Stimulated activated CD4-positive, alpha-beta T cell treated with anti-CD3 and anti-CD28 coated beads, TNF-alpha, amount 100 ng/mL, for 1 hour (primary cell): ENCODE measurements around the gene CR1.
"Not testable (repeated sequence)": the region's sequence is repeated elsewhere in the genome, so short reads cannot be mapped to it uniquely, and the experiment has no call there.

Source experiments
- DNase-seq, 3 donors: peaks; one replicate each; pipeline ENCODE4 v3.0.0-alpha.2; 2020; ENCODE audit warnings: low read depth in 3 of 3, low spot score in 1 of 3

CR1 gene

GRCh38 chr1:207503950-207504349, 8.0 kb downstream of the CR1 start:
- DNase-seq, result no peak

DNA sequence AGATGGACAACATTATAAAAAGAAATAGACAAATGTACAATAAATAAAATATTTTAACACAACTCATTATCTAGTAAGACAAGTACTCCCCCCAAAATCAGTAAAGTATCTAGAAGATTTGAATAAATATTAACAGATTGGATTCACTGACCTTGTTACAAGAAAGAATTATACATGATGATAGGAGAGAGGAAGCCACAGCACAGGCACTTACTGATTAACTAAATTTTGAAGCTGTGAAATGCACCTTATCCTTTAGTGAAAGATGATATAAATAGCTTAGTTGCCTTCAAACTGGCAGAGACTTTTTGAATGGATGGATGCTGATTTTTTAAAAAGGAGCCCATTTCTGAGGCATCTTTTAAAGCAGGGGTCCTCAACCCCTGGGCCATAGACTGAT, 8.5 kb downstream of the CR1 start:
- no peak for DNase-seq

GRCh38 chr1:207510444-207510843, 14.5 kb downstream of the CR1 start:
- DNase-seq, result no peak

GRCh38 chr1:207514890-207515289, 18.9 kb downstream of the CR1 start:
- no peak for DNase-seq

DNA sequence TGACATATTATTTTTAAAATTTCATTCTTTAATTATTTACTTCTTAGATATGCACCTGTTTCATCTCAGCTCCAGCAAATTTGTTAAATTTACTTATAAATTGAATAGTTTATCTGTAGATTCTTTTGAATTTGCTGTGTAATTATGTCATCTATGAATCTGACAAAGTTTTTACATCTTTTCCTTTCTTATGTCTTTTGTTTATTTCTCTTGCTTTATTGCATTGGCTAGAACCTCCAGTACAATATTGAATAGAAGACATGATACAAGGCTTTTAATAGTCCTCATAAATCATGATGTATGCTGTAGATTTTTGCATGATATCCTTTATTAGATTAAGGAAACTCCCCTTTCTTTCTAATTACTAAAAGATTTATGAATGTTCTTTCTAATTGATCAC, 20.8 kb downstream of the CR1 start:
- no peak for DNase-seq

- no peak for DNase-seq
Measured at GRCh38 chr1:207518608-207519236, 22.8 kb downstream of the CR1 start.

- no peak for DNase-seq
Measured at GRCh38 chr1:207519505-207520399, 23.8 kb downstream of the CR1 start.

DNA sequence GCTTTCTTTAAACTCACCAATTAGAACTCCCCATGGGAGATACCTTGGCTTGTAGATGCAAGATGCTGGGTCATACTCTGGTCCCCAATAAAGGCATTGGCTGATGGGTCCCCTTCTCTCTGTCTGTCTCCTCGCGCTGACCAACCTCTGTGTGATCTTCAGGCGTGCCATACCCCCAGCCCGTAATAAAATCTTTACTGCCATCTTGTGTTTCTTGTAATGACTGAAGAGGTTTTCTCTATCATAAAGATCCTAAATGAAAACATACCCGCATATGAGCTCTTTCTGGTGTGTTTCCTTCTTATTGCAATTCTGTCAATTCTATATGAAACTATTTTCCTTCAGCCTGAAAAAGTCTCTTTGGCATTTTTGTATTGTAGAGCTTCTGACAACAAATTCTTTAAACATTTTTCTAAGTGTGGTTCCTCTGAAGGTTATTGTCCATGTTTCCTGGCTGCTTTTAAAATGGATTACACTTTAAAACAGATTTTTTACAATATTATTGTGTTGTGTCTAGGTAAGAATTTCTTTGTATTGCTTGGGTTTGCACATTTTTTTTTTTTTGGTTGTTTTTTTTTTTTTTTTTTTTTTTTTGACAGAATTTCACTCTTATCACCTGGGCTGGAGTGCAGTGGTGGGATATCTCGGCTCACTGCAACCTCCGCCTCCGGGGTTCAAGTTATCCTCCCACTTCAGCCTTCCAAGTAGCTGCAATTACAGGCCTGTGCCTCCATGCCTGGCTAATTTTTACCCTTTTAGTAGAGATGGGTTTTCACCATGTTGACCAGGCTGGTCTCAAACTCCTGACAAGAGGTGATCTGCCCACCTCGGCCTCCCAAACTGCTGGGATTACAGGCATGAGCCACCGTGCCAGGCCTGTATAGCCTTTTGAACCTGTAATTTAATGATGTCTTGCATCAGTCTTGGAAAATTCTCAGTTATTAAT, 24.7 kb downstream of the CR1 start:
- DNase-seq, result not testable (repeated sequence)

DNA sequence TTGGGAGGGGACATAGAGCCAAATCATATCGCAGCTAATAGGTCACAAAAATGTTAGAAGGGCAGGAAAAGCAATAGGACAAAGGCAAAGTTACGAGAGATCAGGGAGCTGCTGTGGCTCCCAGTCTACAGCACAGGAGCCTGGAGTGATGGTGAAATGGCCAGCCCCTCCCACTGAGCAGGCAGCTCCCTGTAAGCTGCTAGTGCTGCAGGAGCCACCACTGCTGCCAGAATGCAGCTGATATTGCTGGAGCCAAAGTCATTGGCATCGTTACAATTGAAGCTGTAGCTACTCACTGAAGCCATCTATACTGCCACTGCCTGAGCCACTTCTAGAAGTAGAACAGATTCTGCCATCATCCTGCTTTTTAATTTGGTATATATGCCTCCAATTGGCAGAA, 29.3 kb downstream of the CR1 start:
- DNase-seq, result not testable (repeated sequence)

- DNase-seq, result not testable (repeated sequence)
Measured at GRCh38 chr1:207528401-207528800, 32.4 kb downstream of the CR1 start.

DNA sequence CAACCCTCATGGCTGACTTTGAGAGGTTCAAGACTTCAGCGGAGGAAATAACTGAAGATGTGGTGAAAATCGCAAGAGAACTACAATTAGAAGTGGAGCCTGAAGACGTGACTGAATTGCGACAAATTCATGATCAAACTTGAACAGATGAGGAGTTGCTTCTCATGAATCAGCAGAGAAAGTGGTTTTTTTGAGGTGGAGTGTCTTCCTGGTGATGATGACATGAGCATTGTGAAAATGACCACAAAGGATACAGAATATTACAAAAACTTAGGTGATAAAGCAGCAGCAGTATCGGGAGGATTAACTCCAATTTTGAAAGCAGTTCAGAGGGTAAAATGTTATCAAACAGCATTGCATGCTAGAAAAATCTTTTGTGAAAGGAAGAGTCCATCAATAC, 40.3 kb downstream of the CR1 start:
- DNase-seq, result not testable (repeated sequence)

GRCh38 chr1:207546677-207547357, 50.9 kb downstream of the CR1 start:
- not testable (repeated sequence) for DNase-seq

DNA sequence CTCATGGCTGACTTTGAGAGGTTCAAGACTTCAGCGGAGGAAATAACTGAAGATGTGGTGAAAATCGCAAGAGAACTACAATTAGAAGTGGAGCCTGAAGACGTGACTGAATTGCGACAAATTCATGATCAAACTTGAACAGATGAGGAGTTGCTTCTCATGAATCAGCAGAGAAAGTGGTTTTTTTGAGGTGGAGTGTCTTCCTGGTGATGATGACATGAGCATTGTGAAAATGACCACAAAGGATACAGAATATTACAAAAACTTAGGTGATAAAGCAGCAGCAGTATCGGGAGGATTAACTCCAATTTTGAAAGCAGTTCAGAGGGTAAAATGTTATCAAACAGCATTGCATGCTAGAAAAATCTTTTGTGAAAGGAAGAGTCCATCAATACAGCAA, 58.9 kb downstream of the CR1 start:
- not testable (repeated sequence) for DNase-seq

GRCh38 chr1:207565546-207566468, 69.8 kb downstream of the CR1 start:
- no peak for DNase-seq

DNA sequence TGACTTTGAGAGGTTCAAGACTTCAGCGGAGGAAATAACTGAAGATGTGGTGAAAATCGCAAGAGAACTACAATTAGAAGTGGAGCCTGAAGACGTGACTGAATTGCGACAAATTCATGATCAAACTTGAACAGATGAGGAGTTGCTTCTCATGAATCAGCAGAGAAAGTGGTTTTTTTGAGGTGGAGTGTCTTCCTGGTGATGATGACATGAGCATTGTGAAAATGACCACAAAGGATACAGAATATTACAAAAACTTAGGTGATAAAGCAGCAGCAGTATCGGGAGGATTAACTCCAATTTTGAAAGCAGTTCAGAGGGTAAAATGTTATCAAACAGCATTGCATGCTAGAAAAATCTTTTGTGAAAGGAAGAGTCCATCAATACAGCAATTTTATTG, 76.0 kb downstream of the CR1 start:
- DNase-seq, result not testable (repeated sequence)

- DNase-seq, result not testable (repeated sequence)
Measured at GRCh38 chr1:207573074-207573473, 77.1 kb downstream of the CR1 start.

DNA sequence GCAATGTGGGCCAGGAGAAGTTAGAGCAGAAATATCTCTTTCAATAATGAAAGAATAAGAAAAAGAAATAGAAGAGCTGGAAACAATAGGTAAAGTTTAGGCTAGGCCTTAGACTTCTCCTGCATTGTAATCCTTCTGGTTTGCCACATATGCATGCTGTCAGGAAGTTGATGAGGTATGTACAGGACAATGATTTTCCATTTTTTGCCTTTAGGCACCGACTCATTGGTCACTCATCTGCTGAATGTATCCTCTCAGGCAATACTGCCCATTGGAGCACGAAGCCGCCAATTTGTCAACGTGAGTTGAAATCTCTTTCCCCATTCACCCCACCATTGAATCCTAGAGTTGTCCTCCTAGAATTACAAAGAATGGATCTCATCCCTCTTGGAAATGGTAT, 79.4 kb downstream of the CR1 start:
- not testable (repeated sequence) for DNase-seq

- DNase-seq, result no peak
Measured at GRCh38 chr1:207578796-207579435, 83.0 kb downstream of the CR1 start.

DNA sequence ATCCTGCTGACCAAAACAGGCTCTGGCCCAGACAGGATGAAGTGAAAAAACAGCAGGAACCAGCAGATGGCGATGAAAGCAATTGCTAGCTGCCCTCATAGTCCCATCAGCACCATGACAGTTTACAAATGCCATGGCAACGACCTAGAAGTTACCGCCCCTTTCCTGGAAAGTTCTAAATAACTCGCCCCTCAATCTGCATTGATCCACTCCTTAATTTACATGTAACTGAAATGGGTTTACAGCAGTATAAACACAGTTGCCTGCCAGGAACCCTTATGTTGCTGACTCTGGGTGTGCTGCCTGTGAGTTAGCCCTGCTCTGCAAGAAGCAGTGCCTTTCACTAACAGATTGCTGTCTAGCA, 83.5 kb downstream of the CR1 start:
- no peak for DNase-seq
